CD1c-positive myeloid dendritic cell (primary cell): ENCODE measurements around the gene TRPM3.

Source experiments
- DNase-seq: peaks from one replicate; pipeline ENCODE4 v3.0.0-alpha.2; 2016; ENCODE audit errors: extremely low spot score

The TRPM3 gene

GRCh38 chr9:70556771-70557170, 564.6 kb downstream of the TRPM3 start:
- peak; percentile 35 for DNase-seq

- DNase-seq, result peak; percentile 66
These were observed 566.5 kb downstream of the TRPM3 start for GRCh38 chr9:70554881-70555280.

DNA sequence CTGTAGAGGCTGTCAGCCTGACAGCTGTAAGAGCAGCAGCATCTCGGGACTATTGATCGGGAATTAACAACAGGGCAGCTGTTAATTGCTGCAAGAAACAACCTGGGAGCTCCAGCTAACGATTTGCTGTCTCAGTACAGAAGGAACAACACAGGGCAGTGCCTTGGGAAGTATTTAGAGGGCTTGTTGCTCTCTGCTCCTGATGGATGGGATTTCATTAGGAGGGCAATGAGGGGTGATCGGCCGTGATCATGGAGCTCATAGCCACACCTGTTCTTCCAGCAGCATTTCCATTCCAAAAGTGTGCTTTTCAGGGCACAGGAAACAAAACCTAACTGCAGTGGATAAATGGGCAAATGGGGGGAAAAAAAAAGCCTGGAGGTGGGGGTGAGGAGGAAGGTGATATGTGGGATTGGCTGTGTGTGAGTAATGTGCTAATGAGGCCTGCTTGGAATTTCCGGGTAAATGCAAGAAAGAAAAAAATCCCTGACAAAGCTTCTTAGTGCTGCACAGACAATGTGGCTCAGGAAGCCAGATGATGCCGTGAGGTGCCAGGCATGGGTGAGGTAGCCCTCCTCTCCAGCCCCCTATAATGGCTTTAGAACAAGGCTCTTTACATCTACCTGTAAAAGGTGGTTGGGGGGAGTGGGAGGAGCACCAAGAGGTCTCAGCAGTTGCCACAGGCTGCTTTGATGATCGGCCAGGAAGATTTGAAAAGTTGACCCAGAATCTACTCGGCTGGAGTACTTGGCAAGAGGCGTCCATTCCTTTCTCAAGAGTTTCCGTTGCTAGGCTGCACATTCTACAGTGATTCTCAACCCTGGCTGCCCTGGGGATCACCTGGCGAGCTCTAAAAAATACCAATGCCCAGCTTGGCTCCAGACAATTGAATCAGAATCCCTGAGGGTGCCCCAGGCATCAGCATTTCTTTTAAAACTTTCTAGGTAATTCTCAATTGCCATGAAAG, 567.4 kb downstream of the TRPM3 start:
- no peak for DNase-seq

- DNase-seq, result no peak
These were observed 568.9 kb downstream of the TRPM3 start for GRCh38 chr9:70552561-70552960.

GRCh38 chr9:70551801-70552200, 569.6 kb downstream of the TRPM3 start:
- DNase-seq, result peak; percentile 73

- peak; percentile 69 for DNase-seq
These were observed 570.0 kb downstream of the TRPM3 start for GRCh38 chr9:70551396-70551795.

DNA sequence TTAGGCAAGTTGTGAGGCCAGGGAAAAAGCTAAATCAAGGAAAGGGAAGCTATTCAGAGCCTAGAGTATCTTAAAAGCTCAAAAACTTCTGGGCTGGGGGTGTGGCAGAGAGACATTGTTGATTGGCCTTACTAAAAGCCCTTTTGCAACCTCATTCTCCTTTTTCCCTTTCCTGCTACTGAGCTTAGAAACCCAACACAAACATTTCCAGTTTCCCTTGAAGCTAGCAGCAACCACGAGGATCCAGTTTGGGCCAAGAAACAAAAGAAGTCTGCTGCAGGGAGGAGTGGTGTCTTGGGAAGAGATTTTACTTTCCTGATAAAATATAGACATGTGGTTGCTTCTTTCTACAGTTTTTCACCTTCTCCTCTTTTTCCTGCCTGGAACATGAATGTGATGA, 571.5 kb downstream of the TRPM3 start:
- DNase-seq, result peak; percentile 24

DNA sequence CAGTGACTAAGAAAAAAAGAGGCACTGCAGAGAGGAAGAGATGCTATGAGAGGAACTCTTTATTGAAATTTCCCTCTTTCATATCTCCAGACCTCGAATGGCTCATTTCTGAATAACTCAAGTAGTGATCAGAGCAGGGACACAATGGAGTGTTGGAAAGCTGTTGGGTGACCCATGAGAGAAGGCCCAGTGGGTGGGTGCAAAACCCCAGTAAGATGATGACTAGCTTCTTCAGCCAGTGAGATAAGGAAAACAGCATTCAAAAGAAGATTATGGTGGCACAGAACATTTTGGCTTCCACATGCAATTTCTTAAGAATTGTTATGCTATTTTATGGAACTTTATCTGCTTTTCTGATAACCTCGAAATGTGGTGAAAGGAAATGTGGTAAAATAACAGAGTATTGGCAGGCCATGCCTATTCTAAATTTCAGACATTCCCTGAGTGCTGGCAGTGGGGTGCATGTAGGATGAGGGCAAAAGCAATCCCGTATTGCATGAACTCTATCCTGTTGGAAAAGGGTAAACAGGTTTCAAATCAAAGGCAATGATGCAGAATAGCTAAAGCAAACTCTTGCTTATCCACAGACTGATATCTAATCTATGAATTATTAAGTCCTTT, 579.0 kb downstream of the TRPM3 start:
- DNase-seq, result no peak

DNA sequence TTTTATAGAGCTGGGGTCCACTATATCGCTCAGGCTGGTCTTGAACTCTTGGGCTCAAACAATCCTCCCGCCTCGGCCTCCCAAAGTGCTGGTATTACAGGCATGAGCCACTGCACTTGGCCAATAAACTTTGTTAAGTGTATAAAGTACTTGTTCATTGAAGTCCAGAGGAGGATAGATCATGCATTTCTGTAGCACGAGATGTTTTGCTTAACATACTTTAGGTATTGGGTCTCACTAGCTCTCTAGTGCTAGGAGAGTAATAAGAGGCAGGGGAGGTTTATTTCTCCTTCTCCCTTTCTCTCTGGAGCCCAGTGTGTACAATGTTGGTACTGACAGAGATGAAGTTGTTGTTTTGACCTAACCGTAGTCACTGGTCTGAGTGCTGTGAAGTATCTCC, 581.4 kb downstream of the TRPM3 start:
- no peak for DNase-seq

GRCh38 chr9:70539526-70539925, 581.9 kb downstream of the TRPM3 start:
- DNase-seq, result no peak

GRCh38 chr9:70539001-70539400, 582.4 kb downstream of the TRPM3 start:
- no peak for DNase-seq

- DNase-seq, result no peak
These were observed 584.3 kb downstream of the TRPM3 start for GRCh38 chr9:70537084-70537483.

DNA sequence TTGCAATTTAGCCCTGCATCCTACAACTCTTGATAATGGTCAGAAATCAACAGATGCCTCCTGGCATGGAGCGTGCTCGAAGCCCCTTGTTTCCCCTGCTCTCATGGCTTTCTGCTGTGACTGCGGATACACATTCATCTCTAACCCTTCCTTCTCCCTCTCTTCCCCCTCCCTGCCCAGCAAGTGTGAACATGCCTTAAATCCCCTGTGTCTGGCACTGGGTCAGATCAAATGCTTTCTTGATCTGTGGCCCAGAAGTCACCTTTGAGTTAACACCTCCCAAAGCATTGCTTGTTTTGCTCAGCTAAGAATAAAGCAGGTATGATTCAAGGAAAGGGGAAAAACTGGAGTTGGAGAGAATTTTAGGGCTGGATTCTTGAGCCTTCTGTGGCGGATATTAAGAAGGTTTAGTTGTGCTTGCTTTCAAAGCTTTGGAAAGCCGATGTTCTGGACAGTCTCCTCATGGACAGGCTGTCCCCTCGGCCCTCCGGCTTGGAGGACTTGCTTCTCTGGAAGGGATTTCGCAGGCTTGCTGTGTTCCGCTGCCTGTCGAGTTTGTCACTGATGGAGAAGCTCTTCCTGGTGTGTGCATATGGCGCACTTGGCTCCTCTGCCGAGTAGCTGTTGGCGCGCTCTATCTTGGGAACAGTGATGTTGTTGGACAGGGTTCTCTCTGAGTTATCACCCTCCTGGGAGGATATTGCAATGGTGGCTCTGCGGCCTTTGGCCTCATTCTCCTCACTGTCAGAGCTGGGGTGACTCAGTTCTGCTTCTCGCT, 585.7 kb downstream of the TRPM3 start:
- DNase-seq, result no peak

DNA sequence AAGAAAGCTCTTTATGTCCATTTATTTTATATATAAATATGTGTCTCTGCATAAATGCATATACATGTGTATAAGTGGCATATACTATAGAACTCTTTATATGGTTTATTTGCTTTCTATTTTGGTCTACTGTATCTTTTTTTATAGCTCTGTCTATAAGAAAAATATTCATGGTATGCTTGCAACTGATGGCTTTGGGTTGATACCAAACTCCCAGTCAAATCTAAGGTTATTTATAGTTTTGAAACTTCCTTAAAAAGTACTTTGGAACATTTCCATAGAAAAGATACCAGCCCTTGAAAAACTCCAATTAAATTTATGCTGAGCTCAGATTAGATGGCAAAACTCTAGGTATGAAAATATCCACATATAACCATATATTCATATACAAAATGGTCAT, 587.0 kb downstream of the TRPM3 start:
- DNase-seq, result no peak

GRCh38 chr9:70534061-70534460, 587.4 kb downstream of the TRPM3 start:
- no peak for DNase-seq

DNA sequence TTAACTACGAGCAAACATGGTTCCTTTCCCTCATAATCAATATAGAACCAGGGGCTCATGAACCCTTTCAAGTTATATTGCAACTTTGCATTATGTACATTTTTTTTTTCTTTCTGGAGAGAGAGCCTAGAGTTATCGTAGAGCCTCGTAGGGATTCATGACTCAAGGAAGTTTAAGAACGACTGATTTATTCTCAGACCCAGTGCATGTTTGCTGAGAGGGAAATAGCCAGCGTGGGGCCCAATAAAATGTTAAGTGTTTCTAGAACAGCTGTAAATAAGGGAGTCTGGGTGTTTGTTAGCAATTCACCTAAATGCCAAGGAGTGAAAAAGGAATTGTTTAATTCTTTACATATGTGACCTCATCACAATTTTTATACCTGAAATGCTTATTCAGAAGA, 587.9 kb downstream of the TRPM3 start:
- no peak for DNase-seq

- no peak for DNase-seq
These were observed 588.7 kb downstream of the TRPM3 start for GRCh38 chr9:70532716-70533115.

DNA sequence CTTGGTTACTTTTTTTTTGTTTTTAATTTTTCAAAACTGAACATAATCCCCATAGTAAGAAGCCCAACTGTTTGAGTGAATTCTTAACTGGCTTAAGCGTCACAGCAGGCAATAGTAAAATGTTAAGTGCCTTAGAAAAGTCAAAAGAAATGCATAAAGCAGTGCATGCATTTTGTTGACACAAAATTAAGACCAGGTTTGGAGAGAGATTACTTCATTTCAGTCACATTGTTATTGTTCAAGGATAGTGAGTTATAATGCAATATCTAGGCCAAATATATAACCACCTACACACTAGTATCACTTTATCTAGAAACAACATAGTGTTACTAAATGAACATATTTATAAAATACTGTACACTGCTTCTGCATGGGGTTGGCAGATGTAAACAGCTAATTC, 590.1 kb downstream of the TRPM3 start:
- DNase-seq, result no peak

DNA sequence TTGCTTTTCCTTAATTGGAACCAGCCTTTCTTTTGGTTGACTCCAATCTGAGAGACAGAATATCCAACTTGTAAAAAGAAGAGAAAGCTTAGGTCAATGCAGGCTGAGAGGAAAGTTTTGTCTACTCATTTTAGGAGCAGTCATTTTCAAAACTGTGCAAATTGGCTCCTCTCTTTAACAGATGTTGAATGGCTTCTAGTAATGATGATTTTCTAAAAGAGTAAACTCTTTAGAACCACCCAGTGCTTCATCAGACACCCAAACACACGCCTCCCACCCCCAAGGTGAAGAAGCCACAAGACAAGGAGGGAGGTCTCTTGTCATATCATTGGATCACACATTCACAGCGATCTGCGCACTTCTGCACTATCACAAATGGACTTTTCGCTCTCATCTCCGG, 590.7 kb downstream of the TRPM3 start:
- DNase-seq, result no peak

GRCh38 chr9:70529833-70530232, 591.6 kb downstream of the TRPM3 start:
- DNase-seq, result no peak

DNA sequence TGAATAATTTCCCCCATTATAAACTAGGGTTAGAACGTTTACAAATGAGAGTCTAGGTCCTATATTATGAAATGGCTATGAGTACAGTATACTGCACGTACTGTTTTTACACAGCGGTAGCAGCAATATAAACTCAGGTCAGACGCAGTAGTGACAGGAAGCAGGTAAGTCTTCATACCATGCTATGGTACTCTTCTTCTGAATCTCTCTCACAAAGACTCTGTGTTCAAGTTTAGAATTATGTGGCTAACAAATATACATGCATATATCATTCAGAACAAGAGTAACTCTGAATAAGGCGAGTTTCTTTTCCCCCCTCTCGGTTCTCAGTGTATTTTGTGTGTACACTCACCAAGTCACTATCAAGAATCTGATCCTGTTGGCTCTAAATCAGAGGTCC, 592.0 kb downstream of the TRPM3 start:
- no peak for DNase-seq

DNA sequence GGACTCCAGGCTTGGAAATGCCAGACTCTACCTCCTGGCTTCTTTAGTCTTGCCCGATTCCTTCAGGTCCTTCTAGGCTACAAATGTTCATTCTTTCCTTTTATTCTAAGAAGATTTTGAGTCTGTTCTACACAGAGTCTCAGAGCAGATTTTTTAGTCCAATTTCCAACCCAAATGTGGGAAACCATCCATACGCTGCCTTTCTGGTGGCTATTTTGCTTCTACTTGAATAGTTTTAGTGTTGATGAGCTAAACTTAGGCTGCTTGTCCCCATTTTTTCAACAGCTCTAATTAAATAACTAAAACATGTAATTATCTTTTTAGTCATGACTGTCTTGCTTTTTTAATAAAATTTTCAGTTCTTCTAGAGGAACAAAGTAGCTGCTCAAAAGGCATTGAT, 594.5 kb downstream of the TRPM3 start:
- DNase-seq, result no peak
